HEK293 (cell line): ENCODE data around the gene SP3.

Experiments used
- BCL6B ChIP-seq: fragments of 450-650 bp; formaldehyde crosslinking; IDR thresholded peaks from 2 replicates; pipeline ENCODE4 v1.5.1; 2017; ENCODE audit warnings: missing biosample characterization, missing genetic modification characterization
- IKZF3 ChIP-seq: fragments of 450-650 bp; IDR thresholded peaks from 2 replicates; pipeline ENCODE4 v1.5.0; 2018; ENCODE audit warnings: missing biosample characterization, mild to moderate bottlenecking, missing genetic modification characterization, moderate library complexity
- KLF10 ChIP-seq: fragments of 450-650 bp; IDR thresholded peaks from 2 replicates; pipeline ENCODE4 v1.5.1; 2018; ENCODE audit warnings: missing biosample characterization, mild to moderate bottlenecking, missing genetic modification characterization
- SCRT1 ChIP-seq: fragments of 450-650 bp; formaldehyde crosslinking; IDR thresholded peaks from 2 replicates; pipeline ENCODE4 v1.5.1; 2016; ENCODE audit warnings: missing biosample characterization, missing genetic modification characterization, borderline replicate concordance
- SP3 ChIP-seq: fragments of 450-650 bp; formaldehyde crosslinking; IDR thresholded peaks from 2 replicates; pipeline ENCODE4 v1.5.1; 2016; ENCODE audit warnings: missing biosample characterization, missing genetic modification characterization
- TRIM28 ChIP-seq: IDR thresholded peaks from 2 replicates; pipeline ENCODE4 v1.6.1; 2011; ENCODE audit warnings: low read length, control low read depth, borderline replicate concordance
- YY1 ChIP-seq: fragments of 450-650 bp; formaldehyde crosslinking; IDR thresholded peaks from 2 replicates; pipeline ENCODE4 v1.5.1; 2018; ENCODE audit warnings: missing biosample characterization, missing genetic modification characterization
- ZBTB11 ChIP-seq: fragments of 450-650 bp; formaldehyde crosslinking; conservative IDR thresholded peaks from 2 replicates; pipeline ENCODE4 v1.5.1; 2016; ENCODE audit warnings: low read depth, missing biosample characterization, missing genetic modification characterization
- ZBTB21 ChIP-seq: fragments of 450-650 bp; formaldehyde crosslinking; IDR thresholded peaks from 2 replicates; pipeline ENCODE4 v1.5.1; 2017; ENCODE audit warnings: missing biosample characterization, missing genetic modification characterization
- ZBTB49 ChIP-seq: fragments of 450-650 bp; formaldehyde crosslinking; IDR thresholded peaks from 2 replicates; pipeline ENCODE4 v1.5.1; 2016; ENCODE audit warnings: missing biosample characterization, missing genetic modification characterization, low read depth
- ZFHX2 ChIP-seq: fragments of 450-650 bp; formaldehyde crosslinking; conservative IDR thresholded peaks from 2 replicates; pipeline ENCODE4 v1.5.1; 2016; ENCODE audit warnings: missing biosample characterization, missing genetic modification characterization
- ZFP3 ChIP-seq: fragments of 450-650 bp; formaldehyde crosslinking; IDR thresholded peaks from 2 replicates; pipeline ENCODE4 v1.5.1; 2016; ENCODE audit warnings: low read depth, missing biosample characterization, missing genetic modification characterization
- ZNF16 ChIP-seq: fragments of 450-650 bp; formaldehyde crosslinking; IDR thresholded peaks from 2 replicates; pipeline ENCODE4 v1.5.1; 2016; ENCODE audit warnings: low read depth, missing biosample characterization, missing genetic modification characterization
- ZNF174 ChIP-seq: fragments of 450-650 bp; formaldehyde crosslinking; IDR thresholded peaks from 2 replicates; pipeline ENCODE4 v1.5.0; 2017; ENCODE audit warnings: missing biosample characterization, mild to moderate bottlenecking, missing genetic modification characterization
- ZNF202 ChIP-seq: fragments of 450-650 bp; formaldehyde crosslinking; IDR thresholded peaks from 2 replicates; pipeline ENCODE4 v1.5.1; 2016; ENCODE audit warnings: missing biosample characterization, missing genetic modification characterization, borderline replicate concordance
- ZNF221 ChIP-seq: fragments of 450-650 bp; formaldehyde crosslinking; IDR thresholded peaks from 2 replicates; pipeline ENCODE4 v1.5.1; 2017; ENCODE audit warnings: missing biosample characterization, missing genetic modification characterization, borderline replicate concordance
- ZNF292 ChIP-seq: fragments of 450-650 bp; formaldehyde crosslinking; IDR thresholded peaks from 2 replicates; pipeline ENCODE4 v1.5.1; 2016; ENCODE audit warnings: low read depth, missing biosample characterization, missing genetic modification characterization, borderline replicate concordance
- ZNF324 ChIP-seq: fragments of 450-650 bp; formaldehyde crosslinking; IDR thresholded peaks from 2 replicates; pipeline ENCODE4 v1.5.1; 2016; ENCODE audit warnings: missing biosample characterization, missing genetic modification characterization
- ZNF37A ChIP-seq: fragments of 450-650 bp; IDR thresholded peaks from 2 replicates; pipeline ENCODE4 v1.5.1; 2018; ENCODE audit warnings: missing biosample characterization, missing genetic modification characterization
- ZNF391 ChIP-seq: fragments of 450-650 bp; formaldehyde crosslinking; IDR thresholded peaks from 2 replicates; pipeline ENCODE4 v1.5.1; 2016; ENCODE audit warnings: low read depth, missing biosample characterization, missing genetic modification characterization, borderline replicate concordance
- ZNF473 ChIP-seq: fragments of 450-650 bp; formaldehyde crosslinking; IDR thresholded peaks from 2 replicates; pipeline ENCODE4 v1.5.1; 2017; ENCODE audit warnings: missing biosample characterization, missing genetic modification characterization
- ZNF548 ChIP-seq: fragments of 450-650 bp; formaldehyde crosslinking; IDR thresholded peaks from 2 replicates; pipeline ENCODE4 v1.5.1; 2016; ENCODE audit warnings: missing biosample characterization, missing genetic modification characterization
- ZNF549 ChIP-seq: fragments of 450-650 bp; IDR thresholded peaks from 2 replicates; pipeline ENCODE4 v1.5.1; 2018; ENCODE audit warnings: missing biosample characterization, missing genetic modification characterization, mild to moderate bottlenecking, inconsistent platforms, moderate library complexity
- ZNF645 ChIP-seq: fragments of 450-650 bp; formaldehyde crosslinking; IDR thresholded peaks from 2 replicates; pipeline ENCODE4; 2016; ENCODE audit warnings: missing biosample characterization, missing genetic modification characterization
- ZNF776 ChIP-seq: fragments of 450-650 bp; formaldehyde crosslinking; IDR thresholded peaks from 2 replicates; pipeline ENCODE4 v1.5.0; 2017; ENCODE audit warnings: missing biosample characterization, missing genetic modification characterization, borderline replicate concordance
- ZNF792 ChIP-seq: fragments of 450-650 bp; formaldehyde crosslinking; IDR thresholded peaks from 2 replicates; pipeline ENCODE4 v1.5.1; 2016; ENCODE audit warnings: missing biosample characterization, missing genetic modification characterization
- ZSCAN16 ChIP-seq: fragments of 450-650 bp; formaldehyde crosslinking; IDR thresholded peaks from 2 replicates; pipeline ENCODE4 v1.5.1; 2016; ENCODE audit warnings: missing biosample characterization, missing genetic modification characterization
- ZSCAN30 ChIP-seq: fragments of 450-650 bp; IDR thresholded peaks from 2 replicates; pipeline ENCODE4 v1.5.1; 2018; ENCODE audit warnings: missing biosample characterization, mild to moderate bottlenecking, missing genetic modification characterization, moderate library complexity
- TF ChIP-seq, protein P1 (sequence below): fragments of 450-650 bp; formaldehyde crosslinking; IDR thresholded peaks from 2 replicates; pipeline ENCODE4 v1.5.1; 2016; ENCODE audit warnings: missing biosample characterization, missing genetic modification characterization, borderline replicate concordance

Gene SP3

GRCh38 chr2:173963817-173964564 is 1.2 kb downstream of the SP3 start (continued):
- TF ChIP-seq ZFP3 (tag by site-specific recombination), result no peak
- TF ChIP-seq ZNF391, result no peak
- no peak for TF ChIP-seq ZBTB21 (tag by site-specific recombination)
- TF ChIP-seq ZNF473 (tag by site-specific recombination), result no peak
- peak; percentile 92 for TF ChIP-seq ZFHX2 (tag by site-specific recombination)
- no peak for TF ChIP-seq ZSCAN16
- TF ChIP-seq BCL6B (tag by site-specific recombination), result no peak
- TF ChIP-seq, protein P1, sequence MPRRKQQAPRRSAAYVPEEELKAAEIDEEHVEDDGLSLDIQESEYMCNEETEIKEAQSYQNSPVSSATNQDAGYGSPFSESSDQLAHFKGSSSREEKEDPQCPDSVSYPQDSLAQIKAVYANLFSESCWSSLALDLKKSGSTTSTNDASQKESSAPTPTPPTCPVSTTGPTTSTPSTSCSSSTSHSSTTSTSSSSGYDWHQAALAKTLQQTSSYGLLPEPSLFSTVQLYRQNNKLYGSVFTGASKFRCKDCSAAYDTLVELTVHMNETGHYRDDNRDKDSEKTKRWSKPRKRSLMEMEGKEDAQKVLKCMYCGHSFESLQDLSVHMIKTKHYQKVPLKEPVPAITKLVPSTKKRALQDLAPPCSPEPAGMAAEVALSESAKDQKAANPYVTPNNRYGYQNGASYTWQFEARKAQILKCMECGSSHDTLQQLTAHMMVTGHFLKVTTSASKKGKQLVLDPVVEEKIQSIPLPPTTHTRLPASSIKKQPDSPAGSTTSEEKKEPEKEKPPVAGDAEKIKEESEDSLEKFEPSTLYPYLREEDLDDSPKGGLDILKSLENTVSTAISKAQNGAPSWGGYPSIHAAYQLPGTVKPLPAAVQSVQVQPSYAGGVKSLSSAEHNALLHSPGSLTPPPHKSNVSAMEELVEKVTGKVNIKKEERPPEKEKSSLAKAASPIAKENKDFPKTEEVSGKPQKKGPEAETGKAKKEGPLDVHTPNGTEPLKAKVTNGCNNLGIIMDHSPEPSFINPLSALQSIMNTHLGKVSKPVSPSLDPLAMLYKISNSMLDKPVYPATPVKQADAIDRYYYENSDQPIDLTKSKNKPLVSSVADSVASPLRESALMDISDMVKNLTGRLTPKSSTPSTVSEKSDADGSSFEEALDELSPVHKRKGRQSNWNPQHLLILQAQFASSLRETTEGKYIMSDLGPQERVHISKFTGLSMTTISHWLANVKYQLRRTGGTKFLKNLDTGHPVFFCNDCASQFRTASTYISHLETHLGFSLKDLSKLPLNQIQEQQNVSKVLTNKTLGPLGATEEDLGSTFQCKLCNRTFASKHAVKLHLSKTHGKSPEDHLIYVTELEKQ (tag by site-specific recombination), result no peak
- peak; percentile 52; the same call in 1 of the 2 replicates for TF ChIP-seq ZNF37A (tag by site-specific recombination)
- no peak for TF ChIP-seq YY1
- TF ChIP-seq ZNF174 (tag by site-specific recombination), result no peak
- peak; percentile 89 for TF ChIP-seq ZBTB11 (tag by site-specific recombination)
- TF ChIP-seq ZNF221 (tag by site-specific recombination), result no peak
- TF ChIP-seq ZSCAN30 (tag by site-specific recombination), result peak; percentile 76
- no peak for TF ChIP-seq ZBTB49 (tag by site-specific recombination)
- no peak for TF ChIP-seq ZNF792
- TF ChIP-seq ZNF324 (tag by site-specific recombination), result no peak
- no peak for TF ChIP-seq ZNF776 (tag by site-specific recombination)
- peak; percentile 64; the same call in 1 of the 2 replicates for TF ChIP-seq KLF10 (tag by site-specific recombination)
- TF ChIP-seq SP3 (tag by site-specific recombination), result peak; percentile 67
- no peak for TF ChIP-seq ZNF292 (tag by site-specific recombination)
- no peak for TF ChIP-seq SCRT1 (tag by site-specific recombination)
- no peak for TF ChIP-seq ZNF549 (tag by site-specific recombination)
- no peak for TF ChIP-seq ZNF548 (tag by site-specific recombination)
- peak; percentile 64 for TF ChIP-seq IKZF3 (tag by site-specific recombination)
- no peak for TF ChIP-seq ZNF645 (tag by site-specific recombination)
- TF ChIP-seq ZNF16 (tag by site-specific recombination), result no peak
- TF ChIP-seq ZNF202, result no peak
- no peak for TF ChIP-seq TRIM28
